SU-DHL-6 (cell line): ENCODE results near the gene NEURL1B.

Source experiments
- H2AFZ ChIP-seq: fragments of 200-600 bp; sonication (generic); 2 replicates; pipeline ENCODE4 v1.6.1; 2014; ENCODE audit warnings: low read depth, mild to moderate bottlenecking, moderate library complexity, mixed read lengths, antibody characterized with exemption, low read length; ENCODE audit not compliant: severe bottlenecking
- H3F3A ChIP-seq: fragments of 200-600 bp; shearing (Covaris generic); 2 replicates; pipeline ENCODE4 v1.6.0; 2016; ENCODE audit warnings: antibody characterized with exemption, mild to moderate bottlenecking; ENCODE audit not compliant: insufficient read depth
- H3K27ac ChIP-seq: fragments of 200-600 bp; sonication (generic); 2 replicates; pipeline ENCODE4 v1.5.1; 2016; ENCODE audit warnings: low read depth, mild to moderate bottlenecking, low read length, moderate library complexity, mixed read lengths
- H3K27me3 ChIP-seq: fragments of 200-600 bp; sonication (generic), shearing (Covaris generic); 2 replicates; pipeline ENCODE4 v1.6.0; 2014; ENCODE audit warnings: mild to moderate bottlenecking, low read length
- H3K36me3 ChIP-seq: fragments of 200-600 bp; sonication (generic); 2 replicates; pipeline ENCODE4 v1.6.1; 2014; ENCODE audit warnings: mild to moderate bottlenecking, low read length, mixed read lengths
- H3K4me2 ChIP-seq: fragments of 300-600, 200-600 bp; shearing (Covaris generic), sonication (generic); 2 replicates; pipeline ENCODE4 v1.6.0; 2014; ENCODE audit warnings: low read length, low read depth, mild to moderate bottlenecking; ENCODE audit not compliant: poor library complexity, severe bottlenecking
- H3K4me3 ChIP-seq: fragments of 200-600 bp; sonication (generic); 2 replicates; pipeline ENCODE4 v1.5.1; 2014; ENCODE audit warnings: antibody characterized with exemption, low read length, mild to moderate bottlenecking, mixed read lengths; ENCODE audit not compliant: insufficient read depth, poor library complexity, severe bottlenecking
- H3K79me2 ChIP-seq: fragments of 200-600 bp; sonication (generic); 2 replicates; pipeline ENCODE4 v1.6.1; 2014; ENCODE audit warnings: mild to moderate bottlenecking, low read length, moderate library complexity; ENCODE audit not compliant: insufficient read depth
- H3K9ac ChIP-seq: fragments of 200-600 bp; sonication (generic); 2 replicates; pipeline ENCODE4 v1.7.0; 2014; ENCODE audit warnings: mild to moderate bottlenecking, low read length
- H3K9me2 ChIP-seq: fragments of 200-600 bp; sonication (generic); replicated peaks from 2 replicates; pipeline ENCODE4 v1.6.1; 2014; ENCODE audit warnings: low read length; ENCODE audit not compliant: insufficient read depth
- H3K9me3 ChIP-seq: fragments of 200-600 bp; sonication (generic); 2 replicates; pipeline ENCODE4 v1.6.1; 2014; ENCODE audit warnings: low read length, mixed read lengths; ENCODE audit not compliant: insufficient read depth
- H4K20me1 ChIP-seq: fragments of 200-600 bp; sonication (generic); 2 replicates; pipeline ENCODE4 v1.6.1; 2014; ENCODE audit warnings: low read depth, mild to moderate bottlenecking, antibody characterized with exemption, low read length, moderate library complexity, mixed read lengths
- EZH2phosphoT487 ChIP-seq: fragments of 200-600 bp; sonication (generic), shearing (Covaris generic); conservative IDR thresholded peaks from 2 replicates; pipeline ENCODE4 v1.6.1; 2018; ENCODE audit warnings: mild to moderate bottlenecking, antibody characterized with exemption, low read length, moderate library complexity, mixed read lengths
- TF ChIP-seq, protein P1 (sequence below): fragments of 200-600 bp; sonication (generic); IDR thresholded peaks from one replicate; pipeline ENCODE4 v1.5.1; 2017; ENCODE audit warnings: antibody characterized with exemption, mild to moderate bottlenecking, low read length, moderate library complexity; ENCODE audit not compliant: insufficient read depth, poor library complexity, severe bottlenecking

NEURL1B gene

DNA sequence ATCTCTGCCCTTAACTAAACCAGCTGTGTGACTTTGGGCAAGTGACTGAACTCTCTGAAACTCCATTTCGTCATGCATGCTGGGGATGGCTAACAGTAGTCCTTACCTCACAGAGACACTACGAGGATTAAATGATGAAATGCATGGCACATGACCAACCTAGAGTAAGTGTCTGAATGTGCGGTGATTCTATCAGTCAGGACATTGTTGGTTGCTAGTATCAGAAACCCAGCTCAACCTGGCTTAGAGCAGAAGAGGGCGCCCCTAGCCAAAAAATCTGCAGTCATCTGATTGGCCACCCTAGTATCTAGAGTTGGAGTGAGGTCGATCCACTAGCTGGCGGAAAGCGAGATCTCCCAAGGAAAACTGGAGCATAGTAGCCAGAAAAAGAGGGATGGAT, 25.2 kb downstream of the NEURL1B start:
- H3K79me2 ChIP-seq: no peaks in the 10 kb centered on the region
- no peak overlapping the region for H3K27ac ChIP-seq
- H3K4me2 ChIP-seq: no peak overlapping the region
- H3F3A ChIP-seq: no peaks in the 10 kb centered on the region
- no peaks in the 10 kb centered on the region for H3K9me2 ChIP-seq
- TF ChIP-seq, protein P1, sequence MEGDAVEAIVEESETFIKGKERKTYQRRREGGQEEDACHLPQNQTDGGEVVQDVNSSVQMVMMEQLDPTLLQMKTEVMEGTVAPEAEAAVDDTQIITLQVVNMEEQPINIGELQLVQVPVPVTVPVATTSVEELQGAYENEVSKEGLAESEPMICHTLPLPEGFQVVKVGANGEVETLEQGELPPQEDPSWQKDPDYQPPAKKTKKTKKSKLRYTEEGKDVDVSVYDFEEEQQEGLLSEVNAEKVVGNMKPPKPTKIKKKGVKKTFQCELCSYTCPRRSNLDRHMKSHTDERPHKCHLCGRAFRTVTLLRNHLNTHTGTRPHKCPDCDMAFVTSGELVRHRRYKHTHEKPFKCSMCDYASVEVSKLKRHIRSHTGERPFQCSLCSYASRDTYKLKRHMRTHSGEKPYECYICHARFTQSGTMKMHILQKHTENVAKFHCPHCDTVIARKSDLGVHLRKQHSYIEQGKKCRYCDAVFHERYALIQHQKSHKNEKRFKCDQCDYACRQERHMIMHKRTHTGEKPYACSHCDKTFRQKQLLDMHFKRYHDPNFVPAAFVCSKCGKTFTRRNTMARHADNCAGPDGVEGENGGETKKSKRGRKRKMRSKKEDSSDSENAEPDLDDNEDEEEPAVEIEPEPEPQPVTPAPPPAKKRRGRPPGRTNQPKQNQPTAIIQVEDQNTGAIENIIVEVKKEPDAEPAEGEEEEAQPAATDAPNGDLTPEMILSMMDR: no peak
- no peak for TF ChIP-seq EZH2phosphoT487
- H2AFZ ChIP-seq: no peak overlapping the region
- H3K9ac ChIP-seq: no peak overlapping the region
- H3K4me3 ChIP-seq: no peak overlapping the region
- H3K27me3 ChIP-seq: no peaks in the 10 kb centered on the region
- no peaks in the 10 kb centered on the region for H3K36me3 ChIP-seq
- H3K9me3 ChIP-seq: no peaks in the 10 kb centered on the region
- H4K20me1 ChIP-seq: no peaks in the 10 kb centered on the region

DNA sequence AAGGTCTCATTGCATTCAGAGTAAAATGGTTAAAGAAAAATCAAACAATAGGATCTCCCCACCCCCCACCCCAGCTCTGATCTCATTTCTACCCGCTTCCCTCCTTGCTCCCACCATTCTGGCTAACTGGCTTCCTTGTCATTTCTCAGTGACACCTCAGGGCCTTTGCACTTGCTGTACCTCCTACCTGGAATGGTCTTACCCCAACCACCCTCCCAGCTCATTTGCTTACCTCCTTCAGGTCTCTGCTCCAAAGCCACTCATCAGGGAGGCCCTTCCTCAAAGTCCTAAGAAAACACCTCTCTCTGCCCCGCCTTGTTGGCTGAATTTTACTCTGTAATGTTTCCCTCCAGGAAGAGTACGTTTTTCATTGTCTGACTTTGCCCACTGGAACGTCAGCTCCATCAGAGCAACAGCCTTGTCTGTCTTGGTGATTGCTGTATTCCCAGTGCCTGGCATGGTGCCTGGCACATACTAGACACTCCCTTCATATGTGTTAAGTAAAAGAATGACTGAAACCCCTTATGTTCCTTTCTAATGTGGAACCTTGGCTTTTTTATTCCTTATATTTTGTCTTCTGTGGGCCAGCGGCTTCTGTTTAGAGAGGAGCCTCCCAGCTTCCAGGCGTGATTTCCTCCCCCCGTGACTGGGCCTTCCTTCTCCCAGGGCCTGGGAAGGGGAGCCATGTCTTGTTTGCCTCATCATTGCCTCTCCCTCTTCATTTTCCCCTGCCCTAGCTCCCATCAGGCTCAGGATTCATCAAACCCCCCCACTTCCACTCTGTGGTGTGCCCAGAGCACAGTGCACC, 26.9 kb downstream of the NEURL1B start:
- Histone ChIP-seq H3K27me3 (no peaks in the 10 kb centered on the region), H3K36me3 (no peaks in the 10 kb centered on the region), H3K4me2 (no peak overlapping the region), H4K20me1 (no peaks in the 10 kb centered on the region), H2AFZ (no peak overlapping the region), H3K9me3 (no peaks in the 10 kb centered on the region), H3F3A (no peaks in the 10 kb centered on the region), H3K27ac (no peak overlapping the region), H3K9ac (no peak overlapping the region), H3K9me2 (no peaks in the 10 kb centered on the region), H3K79me2 (no peaks in the 10 kb centered on the region), H3K4me3 (no peak overlapping the region)
- TF ChIP-seq, protein P1: no peak
- TF ChIP-seq EZH2phosphoT487: no peak

DNA sequence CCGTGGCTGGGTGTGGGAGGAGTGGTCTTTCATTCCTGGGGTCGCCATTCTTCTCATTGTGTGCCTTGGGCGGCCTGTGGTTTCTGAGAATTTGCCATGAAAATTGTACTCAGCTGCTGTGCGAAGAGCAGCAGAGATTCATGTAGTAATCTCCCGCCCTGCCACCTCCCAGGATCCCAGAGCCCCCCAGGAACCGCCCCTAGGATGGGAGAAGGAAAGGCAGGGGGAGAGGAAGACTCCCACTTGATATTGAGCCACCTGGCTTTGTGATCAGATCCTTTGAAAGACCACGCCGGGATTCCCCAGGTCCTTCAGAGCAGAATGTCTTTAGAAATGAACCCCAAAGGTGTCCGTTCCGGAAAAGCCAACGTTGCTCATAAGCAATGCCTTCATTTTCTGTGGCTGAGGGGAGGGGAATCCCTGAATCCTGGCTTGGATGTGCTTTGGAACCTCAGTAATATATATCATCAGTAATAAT, 27.6 kb downstream of the NEURL1B start:
- no peaks in the 10 kb centered on the region for H3K79me2 ChIP-seq
- H2AFZ ChIP-seq: no peak overlapping the region
- no peaks in the 10 kb centered on the region for H3F3A ChIP-seq
- no peaks in the 10 kb centered on the region for H3K36me3 ChIP-seq
- no peak for TF ChIP-seq EZH2phosphoT487
- TF ChIP-seq, protein P1: no peak
- no peak overlapping the region for H3K4me3 ChIP-seq
- H3K27me3 ChIP-seq: no peaks in the 10 kb centered on the region
- H3K9me2 ChIP-seq: no peaks in the 10 kb centered on the region
- no peak overlapping the region for H3K9ac ChIP-seq
- H3K27ac ChIP-seq: no peak overlapping the region
- H4K20me1 ChIP-seq: no peaks in the 10 kb centered on the region
- H3K4me2 ChIP-seq: no peak overlapping the region
- H3K9me3 ChIP-seq: no peaks in the 10 kb centered on the region
